Mesothelial cell of epicardium (in vitro differentiated cells): ENCODE data around the gene MVB12B. TPM values are rescaled to one million over a fixed set of nuclear protein-coding genes. Genes with fewer than 3 reads are reported as not detected.

Experiments used
- DNase-seq, 2 experiments: peaks; one replicate each; pipeline ENCODE4 v3.0.0; 2021; ENCODE audit warnings: low spot score in 2 of 2; ENCODE audit not compliant: unreplicated experiment in 2 of 2
- H3K27ac Mint-ChIP-seq: 2 replicates; pipeline ENCODE4 v1.8.0; 2021; ENCODE audit warnings: mixed read lengths
- H3K27me3 Mint-ChIP-seq: 2 replicates; pipeline ENCODE4 v1.8.0; 2021; ENCODE audit warnings: low read depth, mixed read lengths
- H3K36me3 Mint-ChIP-seq: 2 replicates; pipeline ENCODE4 v1.8.0; 2021; ENCODE audit warnings: mixed read lengths
- H3K4me1 Mint-ChIP-seq: 2 replicates; pipeline ENCODE4 v1.8.0; 2021; ENCODE audit warnings: mixed read lengths
- H3K4me3 Mint-ChIP-seq: 2 replicates; pipeline ENCODE4 v1.8.0; 2021; ENCODE audit warnings: mild to moderate bottlenecking, moderate library complexity, mixed read lengths
- H3K9me3 Mint-ChIP-seq: 2 replicates; pipeline ENCODE4 v1.8.0; 2021; ENCODE audit warnings: mixed read lengths
- CTCF ChIP-seq: fragments of 200-600 bp; sonication (generic); IDR thresholded peaks from one replicate; pipeline ENCODE4 v1.5.0; 2021; ENCODE audit warnings: antibody characterized with exemption; ENCODE audit not compliant: unreplicated experiment
- total RNA-seq: library from RNA; stranded (reverse); gene quantifications from 3 replicates; pipeline ENCODE4 v1.2.1, GENCODE V29; 2021

MVB12B gene
- total RNA-seq, 1 donor from 2014 or later: 43.7 TPM

- no peak for TF ChIP-seq CTCF
- no peaks in the 10 kb centered on the region for H3K27me3 Mint-ChIP-seq
- H3K27ac Mint-ChIP-seq: no peak overlapping the region
- no peaks in the 10 kb centered on the region for H3K4me1 Mint-ChIP-seq
- no peak overlapping the region for H3K4me3 Mint-ChIP-seq
- H3K9me3 Mint-ChIP-seq: no peaks in the 10 kb centered on the region
- H3K36me3 Mint-ChIP-seq: peaks cover 30% of the 10 kb centered on the region
- no peak for DNase-seq
Measured at GRCh38 chr9:126383406-126384046, 56.9 kb downstream of the MVB12B start.

- no peak for DNase-seq
- no peak for TF ChIP-seq CTCF
- no peak overlapping the region for H3K4me3 Mint-ChIP-seq
- no peaks in the 10 kb centered on the region for H3K27me3 Mint-ChIP-seq
- H3K36me3 Mint-ChIP-seq: peaks cover 35% of the 10 kb centered on the region
- no peaks in the 10 kb centered on the region for H3K4me1 Mint-ChIP-seq
- H3K9me3 Mint-ChIP-seq: no peaks in the 10 kb centered on the region
- no peak overlapping the region for H3K27ac Mint-ChIP-seq
Measured at GRCh38 chr9:126384926-126385325, 58.3 kb downstream of the MVB12B start.

- DNase-seq: no peak
- Mint-ChIP-seq H3K4me1 (no peaks in the 10 kb centered on the region), H3K36me3 (peaks cover 37% of the 10 kb centered on the region)
Measured at GRCh38 chr9:126386088-126386487, 59.5 kb downstream of the MVB12B start.

GRCh38 chr9:126386776-126387175 is 60.1 kb downstream of the MVB12B start:
- DNase-seq: no peak
- H3K4me1 Mint-ChIP-seq: no peaks in the 10 kb centered on the region

More at GRCh38 chr9:126386088-126386487, 59.5 kb downstream of the MVB12B start:
- Mint-ChIP-seq H3K27me3 (no peaks in the 10 kb centered on the region), H3K9me3 (no peaks in the 10 kb centered on the region), H3K27ac (no peak overlapping the region), H3K4me3 (no peak overlapping the region)
- TF ChIP-seq CTCF: no peak

GRCh38 chr9:126388964-126389708 is 62.5 kb downstream of the MVB12B start:
- Mint-ChIP-seq H3K27me3 (no peaks in the 10 kb centered on the region), H3K4me3 (no peak overlapping the region), H3K4me1 (no peaks in the 10 kb centered on the region), H3K36me3 (peaks cover 40% of the 10 kb centered on the region), H3K9me3 (no peaks in the 10 kb centered on the region), H3K27ac (no peak overlapping the region)
- no peak for TF ChIP-seq CTCF
- no peak for DNase-seq

More at GRCh38 chr9:126386776-126387175, 60.1 kb downstream of the MVB12B start:
- no peak overlapping the region for H3K4me3 Mint-ChIP-seq
- H3K27me3 Mint-ChIP-seq: no peaks in the 10 kb centered on the region
- H3K36me3 Mint-ChIP-seq: peaks cover 38% of the 10 kb centered on the region
- no peaks in the 10 kb centered on the region for H3K9me3 Mint-ChIP-seq
- no peak overlapping the region for H3K27ac Mint-ChIP-seq
- no peak for TF ChIP-seq CTCF
